GM19043 (cell line): ENCODE measurements around the gene ARHGAP26.

Source experiments
- ATAC-seq: cut with Tn5 transposase; IDR thresholded peaks from one replicate; pipeline ENCODE4 v1.9.1; 2021; ENCODE audit warnings: low read depth; ENCODE audit not compliant: unreplicated experiment

The ARHGAP26 gene

DNA sequence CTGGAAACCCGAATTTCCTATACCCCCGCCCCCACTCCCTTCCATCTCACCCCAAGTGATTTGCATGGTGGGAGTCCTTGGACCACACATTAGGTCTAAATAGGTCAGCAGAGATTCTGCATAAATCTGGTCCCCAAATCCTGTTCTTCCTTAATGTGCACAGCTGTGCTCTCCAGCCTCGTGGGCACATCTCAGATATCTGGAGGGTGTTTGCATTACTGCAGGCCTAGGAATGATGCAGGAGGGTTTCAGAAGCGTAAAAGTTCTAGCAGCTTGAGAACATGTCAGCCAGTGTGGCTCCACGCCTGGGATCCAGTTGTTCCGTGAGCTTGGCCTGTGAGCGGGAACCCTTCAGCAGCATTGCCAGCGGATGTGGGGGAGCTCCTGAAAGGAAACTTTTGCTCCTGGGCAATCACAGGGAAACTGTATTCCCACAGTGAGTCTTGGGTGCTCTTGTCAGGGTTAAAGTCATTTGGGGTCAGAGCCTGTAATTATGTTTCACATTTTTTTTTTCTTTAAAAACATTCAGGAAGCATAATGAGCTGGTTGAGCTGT lies 12.9 kb downstream of the ARHGAP26 start:
- ATAC-seq = no peak

GRCh38 chr5:142783601-142784341 lies 13.6 kb downstream of the ARHGAP26 start:
- ATAC-seq = peak; percentile 46

DNA sequence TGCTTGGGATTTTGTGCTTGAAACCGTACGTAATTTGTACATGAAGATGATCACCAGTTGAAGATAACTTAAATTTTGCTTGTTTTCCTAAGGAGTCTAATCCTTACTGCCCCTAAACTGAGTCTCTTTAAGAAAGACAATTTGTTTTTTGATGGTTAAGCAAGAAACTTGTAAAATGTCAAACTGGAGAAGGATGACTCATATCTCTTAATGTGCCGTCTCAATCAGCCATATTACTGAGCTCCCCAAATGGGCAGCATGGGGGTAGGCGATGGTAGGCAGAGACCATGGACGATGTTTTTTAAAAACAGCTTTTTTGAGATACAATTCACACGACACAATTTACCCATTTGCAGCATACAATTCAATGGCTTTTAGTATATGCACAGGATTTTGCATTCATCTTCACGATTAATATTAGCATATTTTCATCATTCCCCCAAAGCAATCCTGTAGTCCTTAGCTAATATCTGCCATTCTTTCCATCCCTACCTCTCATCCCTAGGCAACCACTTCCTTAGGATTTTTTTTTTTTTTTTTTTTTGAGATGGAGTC lies 14.3 kb downstream of the ARHGAP26 start:
- no peak for ATAC-seq

- ATAC-seq = no peak
These were observed 15.0 kb downstream of the ARHGAP26 start for GRCh38 chr5:142785206-142785605.

DNA sequence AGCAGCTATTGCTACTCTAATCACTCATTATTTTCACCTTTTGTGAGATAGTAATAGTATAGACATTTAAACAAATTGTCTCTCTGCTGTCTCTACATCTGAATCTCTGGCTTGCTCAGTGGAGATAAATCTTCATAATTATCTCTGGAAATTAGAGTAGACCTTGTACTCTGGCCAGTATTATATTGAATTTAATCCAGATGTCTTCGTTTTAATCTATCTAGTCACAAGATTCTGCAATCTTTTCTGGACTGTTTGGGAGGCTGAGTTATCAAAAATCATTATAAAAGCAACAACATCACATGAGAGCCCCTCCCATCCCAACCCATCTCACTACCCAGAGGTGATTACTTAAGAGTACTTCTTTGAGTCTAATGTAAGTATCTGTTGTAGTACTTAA lies 19.0 kb downstream of the ARHGAP26 start:
- no peak for ATAC-seq

- no peak for ATAC-seq
These were observed 22.1 kb downstream of the ARHGAP26 start for GRCh38 chr5:142792012-142792864.

GRCh38 chr5:142792865-142793232 lies 22.7 kb downstream of the ARHGAP26 start:
- ATAC-seq = no peak

- no peak for ATAC-seq
These were observed 24.4 kb downstream of the ARHGAP26 start for GRCh38 chr5:142794537-142794936.

DNA sequence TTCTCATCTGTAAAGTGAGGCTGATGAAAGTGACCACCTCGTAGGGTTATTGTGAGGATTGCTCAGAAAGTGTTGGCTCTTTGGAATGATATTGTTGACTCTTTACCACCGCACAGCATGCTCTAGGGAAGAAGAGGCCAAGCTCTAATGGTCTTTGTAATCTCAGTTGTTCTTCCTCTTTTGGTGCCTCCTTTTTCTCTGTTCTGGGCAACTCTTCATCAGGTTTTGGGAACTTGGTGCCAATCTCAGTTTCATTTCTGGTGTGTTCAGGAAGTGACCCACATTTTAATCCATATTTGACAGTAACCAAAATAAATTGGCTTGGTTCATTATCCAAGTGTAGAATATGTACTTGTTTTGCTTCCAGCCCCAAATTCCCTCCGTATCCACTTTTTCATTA lies 25.1 kb downstream of the ARHGAP26 start:
- ATAC-seq = no peak

DNA sequence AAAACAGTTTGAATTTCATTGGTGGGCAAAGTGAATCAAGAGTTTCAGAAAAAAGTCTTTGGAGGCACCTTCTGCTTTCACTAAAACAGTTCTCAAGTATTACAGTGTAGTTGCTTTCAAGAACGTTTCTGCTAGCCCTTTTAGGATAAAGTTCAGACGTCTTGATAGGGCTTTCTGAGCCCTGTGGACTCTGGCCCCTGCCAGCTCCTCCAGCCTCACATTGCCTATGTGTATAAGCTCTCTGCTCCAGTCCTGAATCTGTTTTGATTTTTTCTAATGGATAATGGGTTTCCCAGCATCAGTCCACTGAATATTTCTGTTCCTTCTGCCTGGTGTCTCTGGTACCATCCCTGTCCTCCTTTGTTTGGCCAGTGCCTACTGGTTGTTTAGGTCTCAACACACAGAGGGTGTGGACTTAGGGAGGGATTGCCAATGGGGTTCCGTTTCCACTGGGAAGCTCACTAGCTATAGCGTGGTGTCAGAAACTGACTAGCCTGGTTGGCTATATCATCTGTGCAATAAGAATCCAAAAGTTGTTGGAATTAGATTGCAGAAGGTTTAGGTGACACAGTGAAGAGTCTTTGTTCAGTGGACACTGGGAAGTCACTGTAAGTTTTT lies 26.4 kb downstream of the ARHGAP26 start:
- no peak for ATAC-seq

DNA sequence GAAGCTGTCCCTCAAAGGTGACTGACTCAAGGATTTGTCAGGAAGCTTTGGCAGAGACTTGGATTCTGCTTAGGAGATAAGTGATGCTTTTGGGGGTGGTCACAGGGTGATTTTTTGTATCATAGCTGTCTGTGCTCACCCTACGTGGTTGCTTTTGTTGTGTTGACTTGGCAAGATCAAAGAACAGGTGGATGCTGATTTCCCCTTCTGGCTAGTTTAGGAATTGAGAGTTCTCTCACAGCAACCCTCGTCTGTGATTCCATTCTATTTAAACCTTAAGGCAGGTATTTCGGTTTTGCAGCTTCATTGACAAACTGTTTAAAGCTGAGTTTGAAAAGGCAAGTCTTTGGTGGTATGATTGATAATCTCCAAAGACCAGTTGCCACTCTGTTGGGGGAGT lies 27.2 kb downstream of the ARHGAP26 start:
- ATAC-seq = no peak

DNA sequence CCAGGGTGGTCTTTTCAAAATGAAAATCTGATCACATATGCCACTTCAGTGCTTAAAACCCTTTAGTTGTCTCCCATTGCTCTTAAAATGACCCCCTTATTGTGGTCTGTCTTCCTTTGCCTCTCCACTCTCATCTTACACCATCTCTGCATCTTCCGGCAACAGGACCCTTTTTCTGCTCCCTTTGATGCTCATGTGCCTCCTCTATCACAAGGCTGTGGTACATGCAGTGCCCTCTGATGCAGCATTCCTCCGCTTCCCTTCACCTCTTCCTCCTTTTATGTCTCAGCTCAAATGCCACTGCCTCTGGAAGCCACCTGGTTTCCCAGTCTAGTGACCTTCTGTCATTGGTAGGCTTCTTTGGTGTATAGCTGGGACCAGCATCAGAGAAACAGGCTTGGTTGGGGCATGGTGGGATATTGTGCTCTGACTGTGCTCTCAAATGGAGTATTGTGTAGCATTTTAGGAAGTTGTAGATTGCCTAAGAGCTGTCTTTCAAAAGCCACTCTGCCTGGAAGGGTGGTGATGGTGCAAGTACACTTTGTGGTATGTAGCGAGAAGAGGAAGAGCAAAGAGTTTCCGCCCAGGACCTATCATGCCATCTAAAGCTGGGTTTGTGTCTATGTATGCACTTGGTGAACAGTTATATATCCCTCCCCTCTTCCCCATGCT lies 28.1 kb downstream of the ARHGAP26 start:
- no peak for ATAC-seq

- ATAC-seq = peak; percentile 85
These were observed 30.8 kb downstream of the ARHGAP26 start for GRCh38 chr5:142800776-142801494.

GRCh38 chr5:142801495-142801871 lies 31.3 kb downstream of the ARHGAP26 start:
- ATAC-seq = no peak

DNA sequence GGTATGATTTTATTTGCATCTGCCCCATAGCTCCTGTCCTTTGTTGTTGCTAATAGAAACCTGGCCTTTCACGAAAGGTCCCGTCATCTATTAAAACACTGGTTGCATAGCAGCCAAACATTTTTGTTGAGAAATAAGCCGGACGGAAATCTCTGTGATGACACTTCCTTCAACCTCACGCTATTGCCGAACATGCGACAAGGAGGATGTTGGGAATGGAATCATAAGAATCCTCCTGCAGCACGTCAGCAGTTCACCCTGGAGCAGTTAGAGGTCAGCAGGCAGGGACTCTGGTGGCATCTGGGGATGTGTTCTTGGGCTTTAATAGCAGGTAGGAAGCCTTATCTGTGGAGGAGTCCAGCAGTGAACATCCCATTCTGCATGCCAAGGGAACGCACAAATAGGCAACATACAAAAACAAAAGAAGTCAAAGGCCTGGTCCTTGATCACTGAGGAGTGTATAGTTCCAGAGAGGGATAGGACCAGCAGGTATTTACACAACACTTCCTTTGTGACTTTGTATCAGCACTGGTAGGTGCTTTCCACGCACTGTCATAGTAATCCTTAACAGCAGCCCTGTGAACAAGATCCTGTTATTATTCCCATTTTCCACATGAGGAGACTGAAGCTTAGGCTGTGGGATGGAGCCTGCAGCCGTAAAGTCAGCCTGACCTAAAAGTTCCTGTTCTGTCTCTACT lies 33.4 kb downstream of the ARHGAP26 start:
- no peak for ATAC-seq

DNA sequence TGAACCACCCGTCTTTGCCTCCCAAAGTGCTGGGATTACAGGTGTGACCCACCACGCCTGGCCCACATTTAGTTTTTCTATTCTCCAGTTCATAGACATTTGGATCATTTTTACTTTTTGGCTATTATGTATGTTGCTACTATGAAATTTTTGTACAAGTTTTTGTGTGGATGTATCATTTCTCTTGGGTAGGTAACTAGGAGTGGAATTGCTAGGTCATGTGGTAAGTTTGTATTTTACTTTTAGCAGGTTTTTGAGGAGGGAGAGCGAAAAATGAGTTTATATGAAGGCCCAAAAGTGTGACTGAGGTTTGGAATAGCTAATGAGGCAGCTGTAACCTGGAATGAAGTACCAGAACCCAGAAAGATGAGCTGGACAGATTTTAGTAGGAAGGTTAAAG lies 35.2 kb downstream of the ARHGAP26 start:
- ATAC-seq = no peak

DNA sequence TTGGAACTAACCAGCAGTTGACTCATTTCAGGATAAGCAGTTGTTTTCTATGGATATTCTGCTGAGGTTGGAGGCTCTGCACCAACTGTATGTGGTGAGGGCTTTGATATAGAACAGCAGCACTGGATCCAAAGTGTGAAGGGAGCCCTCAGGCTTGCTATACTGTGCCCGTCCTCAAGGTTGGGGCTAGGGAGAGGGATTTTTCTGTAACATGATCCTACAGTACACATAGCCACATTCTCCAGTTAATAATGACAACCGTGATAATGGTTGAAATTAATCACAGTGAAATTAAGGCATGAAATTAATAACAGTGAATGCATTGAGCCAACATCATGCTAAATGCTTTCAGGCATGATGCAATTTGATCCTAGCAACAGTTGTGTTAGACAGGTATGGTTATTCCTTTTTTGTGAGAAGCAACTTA lies 36.7 kb downstream of the ARHGAP26 start:
- ATAC-seq = no peak

DNA sequence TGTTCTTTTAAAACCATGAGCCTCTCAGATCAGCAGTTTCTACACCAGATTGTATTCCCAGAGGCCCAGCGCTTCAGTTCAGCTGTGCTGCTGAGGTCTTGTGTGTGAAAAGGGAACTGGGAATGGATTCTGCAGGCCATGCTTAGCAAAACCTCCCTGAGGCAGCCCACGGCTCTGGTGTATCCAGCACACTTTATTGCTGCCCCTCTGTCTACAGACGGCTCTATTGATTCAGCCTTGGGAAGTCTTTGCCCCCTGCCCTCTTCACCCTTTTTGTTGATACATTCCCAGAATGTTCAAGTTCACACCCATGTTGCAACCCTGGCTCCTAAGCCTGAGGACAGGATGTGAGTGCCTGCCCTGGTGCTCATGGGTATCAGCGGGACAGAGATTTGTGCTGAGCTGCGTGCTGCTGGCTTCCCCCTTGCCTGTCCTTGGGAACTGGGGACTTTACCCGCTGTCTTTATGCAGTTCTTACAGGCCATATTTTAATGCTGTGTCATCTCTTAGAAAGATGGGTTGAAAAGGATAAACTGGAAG lies 37.3 kb downstream of the ARHGAP26 start:
- ATAC-seq = no peak
